A673 (cell line): ENCODE measurements around the gene CSTF1.

ENCODE experiments used
- CTCF ChIP-seq: fragments of 300-800, 200-600 bp; sonication (generic); conservative IDR thresholded peaks from 2 replicates; pipeline ENCODE4 v1.5.1; 2017; ENCODE audit warnings: low read depth, mild to moderate bottlenecking, antibody characterized with exemption, low read length, moderate library complexity, mixed read lengths
- EZH2 ChIP-seq: fragments of 200-600 bp; sonication (generic); IDR thresholded peaks from 2 replicates; pipeline ENCODE4 v1.6.1; 2017; ENCODE audit warnings: borderline replicate concordance, low read depth, mild to moderate bottlenecking, mixed read lengths, antibody characterized with exemption, low read length; ENCODE audit not compliant: poor library complexity, severe bottlenecking

GRCh38 chr20:56403465-56403864 is 11.0 kb downstream of the CSTF1 start:
- TF ChIP-seq CTCF (no peak), EZH2 (no peak)
